Natural killer cell (primary cell): Measurements from ENCODE around the gene TSNAX. TPM values are rescaled to one million over a fixed set of nuclear protein-coding genes. Genes with fewer than 3 reads are reported as not detected.

ENCODE experiments used
- ATAC-seq, 3 donors: fragments of 150-1000 bp in 2 of 3; fragments of 200-7000 bp in 1 of 3; cut with Tn5 transposase; 1 replicate in 1 of 3; 2 replicates in 2 of 3; pipeline ENCODE4 v1.10.0; 2021; ENCODE audit warnings: mild to moderate bottlenecking in 2 of 3, moderate library complexity in 2 of 3
- DNase-seq, 2 donors: peaks; one replicate each; pipeline versions ENCODE4 v3.0.0 to v3.0.0-alpha.2; 2013 to 2021; ENCODE audit warnings: mixed read lengths in 1 of 2
- H3K27ac ChIP-seq: one replicate; pipeline ENCODE4 v1.5.1; 2013; ENCODE audit warnings: mild to moderate bottlenecking, low read length
- H3K27me3 ChIP-seq: one replicate; pipeline ENCODE4 v1.6.1; 2013; ENCODE audit warnings: low read length; ENCODE audit not compliant: control insufficient read depth, insufficient read depth
- H3K36me3 ChIP-seq: one replicate; pipeline ENCODE4 v1.6.1; 2013; ENCODE audit warnings: low read length; ENCODE audit not compliant: control insufficient read depth, insufficient read depth
- H3K4me1 ChIP-seq: one replicate; pipeline ENCODE4 v1.6.1; 2013; ENCODE audit warnings: low read length; ENCODE audit not compliant: control insufficient read depth, insufficient read depth
- H3K4me3 ChIP-seq: one replicate; pipeline ENCODE4 v1.5.1; 2013; ENCODE audit warnings: low read length
- H3K9me3 ChIP-seq: one replicate; pipeline ENCODE4 v1.6.1; 2013; ENCODE audit warnings: low read length; ENCODE audit not compliant: control insufficient read depth, insufficient read depth
- H3K27ac Mint-ChIP-seq, 2 donors: one replicate each; pipeline ENCODE4 v1.8.0; 2022; ENCODE audit warnings: mild to moderate bottlenecking in 2 of 2, mixed read lengths in 2 of 2, moderate library complexity in 1 of 2
- H3K27me3 Mint-ChIP-seq, 2 donors: one replicate each; pipeline ENCODE4 v1.8.0; 2022; ENCODE audit warnings: low read depth in 2 of 2, mixed read lengths in 2 of 2
- H3K36me3 Mint-ChIP-seq: one replicate; pipeline ENCODE4 v1.8.0; 2022; ENCODE audit warnings: mixed read lengths
- H3K4me1 Mint-ChIP-seq, 2 donors: one replicate each; pipeline ENCODE4 v1.8.0; 2022; ENCODE audit warnings: mixed read lengths in 2 of 2
- H3K4me3 Mint-ChIP-seq: one replicate; pipeline ENCODE4 v1.8.0; 2022; ENCODE audit warnings: mild to moderate bottlenecking, moderate library complexity, mixed read lengths
- H3K9me3 Mint-ChIP-seq, 2 donors: one replicate each; pipeline ENCODE4 v1.8.0; 2022; ENCODE audit warnings: mixed read lengths in 2 of 2
- CTCF ChIP-seq: fragments of 200-600 bp; IDR thresholded peaks from one replicate; pipeline ENCODE4 v1.8.0; 2022; ENCODE audit warnings: antibody characterized with exemption
- WGBS: methylation state at CpG from one replicate; pipeline ENCODE4 v1.1.7; 2013; ENCODE audit warnings: missing lambda C conversion rate; ENCODE audit not compliant: insufficient coverage; 5-methylcytosine and 5-hydroxymethylcytosine counted together
- intact Hi-C: fragments of 100-400 bp; cut with micrococcal nuclease; formaldehyde crosslinking; loops from one replicate; pipeline ENCODE4 v1.14.2; 2022
- total RNA-seq, 4 donors: library from RNA; stranded (reverse); fragments of 120-200 nt in 1 of 4; gene quantifications; one replicate each; pipeline versions ENCODE4 v1.2.3 to v1.2.4, GENCODE V29; 2013 to 2022

Gene TSNAX
- total RNA-seq, 3 donors from 2014 or later (not counting 1 experiment from before 2014, with no cell fraction given) = 35.6 to 49.3 (median 44.8) TPM

DNA sequence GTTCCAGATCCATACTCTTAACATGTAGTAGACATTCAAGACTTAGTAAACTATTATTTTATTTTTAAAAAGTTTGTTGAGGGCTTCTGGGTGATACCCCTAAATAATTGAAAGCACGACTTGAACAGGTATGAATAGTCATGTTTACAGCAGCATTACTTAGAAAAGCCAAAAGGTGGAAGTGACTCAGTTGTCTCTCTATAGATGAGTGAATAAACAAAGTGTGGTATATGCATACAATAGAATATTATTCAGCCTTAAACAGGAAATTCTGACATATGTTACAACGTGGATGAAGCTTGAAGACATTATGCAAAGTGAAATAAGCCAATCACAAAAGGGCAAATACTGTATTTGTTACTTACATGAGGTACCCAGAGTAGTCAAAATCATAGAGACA is 26.5 kb downstream of the TSNAX start:
- H3K4me1 ChIP-seq = no peaks in the 10 kb centered on the region
- Mint-ChIP-seq H3K4me1 (peaks cover 28 to 49% of the 10 kb centered on the region in 2 donors), H3K4me3 (no peak overlapping the region), H3K9me3 (no peaks in the 10 kb centered on the region), H3K27me3 (no peaks in the 10 kb centered on the region), H3K27ac (no peak overlapping the region), H3K36me3 (no peaks in the 10 kb centered on the region)
- no peak overlapping the region for H3K4me3 ChIP-seq
- intact Hi-C loops = loop anchor here (5.0 kb wide), 1 partner anchor 198 kb away; no protein-coding TSS in a partner anchor
- ATAC-seq (no peak), DNase-seq (no peak)
- H3K9me3 ChIP-seq = no peaks in the 10 kb centered on the region
- H3K27me3 ChIP-seq = no peaks in the 10 kb centered on the region
- WGBS = 82% methylated on average over 2 of the region's 2 CpGs
- peaks cover 11% of the 10 kb centered on the region for H3K36me3 ChIP-seq
- no peak for TF ChIP-seq CTCF
- no peak overlapping the region for H3K27ac ChIP-seq

DNA sequence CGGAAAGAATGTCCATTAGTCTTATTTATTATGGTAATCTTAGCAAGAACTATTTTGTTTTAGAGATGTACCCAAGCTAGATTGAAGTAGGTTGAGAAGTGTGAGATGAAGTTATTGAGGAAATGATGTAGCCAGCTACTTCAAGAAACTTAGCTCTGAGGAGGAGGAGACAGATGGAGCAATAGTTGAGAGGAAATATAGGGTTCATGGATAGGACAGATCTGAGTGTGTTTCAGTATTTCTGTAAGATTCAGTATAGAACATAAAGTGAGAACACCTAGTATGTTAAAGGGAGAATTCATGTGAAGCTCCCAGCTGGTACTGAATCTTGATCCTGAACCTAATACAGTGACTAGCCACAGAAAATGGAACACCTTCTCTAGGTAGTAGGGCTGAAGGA is 28.9 kb downstream of the TSNAX start:
- intact Hi-C loops = no loop called here
- DNase-seq = no peak
- Mint-ChIP-seq H3K9me3 (no peaks in the 10 kb centered on the region), H3K4me1 (peaks cover 19 to 40% of the 10 kb centered on the region in 2 donors), H3K27ac (peak overlapping the region in 1 of 2 donors; percentile 3), H3K36me3 (no peaks in the 10 kb centered on the region), H3K27me3 (no peaks in the 10 kb centered on the region), H3K4me3 (no peak overlapping the region)
- no peak for ATAC-seq
- H3K36me3 ChIP-seq = peaks cover 16% of the 10 kb centered on the region
- no peaks in the 10 kb centered on the region for H3K27me3 ChIP-seq
- no peak overlapping the region for H3K27ac ChIP-seq
- 96% methylated on average over 1 of the region's 1 CpG for WGBS
- TF ChIP-seq CTCF = no peak
- no peaks in the 10 kb centered on the region for H3K9me3 ChIP-seq
- no peak overlapping the region for H3K4me3 ChIP-seq
- H3K4me1 ChIP-seq = no peaks in the 10 kb centered on the region

DNA sequence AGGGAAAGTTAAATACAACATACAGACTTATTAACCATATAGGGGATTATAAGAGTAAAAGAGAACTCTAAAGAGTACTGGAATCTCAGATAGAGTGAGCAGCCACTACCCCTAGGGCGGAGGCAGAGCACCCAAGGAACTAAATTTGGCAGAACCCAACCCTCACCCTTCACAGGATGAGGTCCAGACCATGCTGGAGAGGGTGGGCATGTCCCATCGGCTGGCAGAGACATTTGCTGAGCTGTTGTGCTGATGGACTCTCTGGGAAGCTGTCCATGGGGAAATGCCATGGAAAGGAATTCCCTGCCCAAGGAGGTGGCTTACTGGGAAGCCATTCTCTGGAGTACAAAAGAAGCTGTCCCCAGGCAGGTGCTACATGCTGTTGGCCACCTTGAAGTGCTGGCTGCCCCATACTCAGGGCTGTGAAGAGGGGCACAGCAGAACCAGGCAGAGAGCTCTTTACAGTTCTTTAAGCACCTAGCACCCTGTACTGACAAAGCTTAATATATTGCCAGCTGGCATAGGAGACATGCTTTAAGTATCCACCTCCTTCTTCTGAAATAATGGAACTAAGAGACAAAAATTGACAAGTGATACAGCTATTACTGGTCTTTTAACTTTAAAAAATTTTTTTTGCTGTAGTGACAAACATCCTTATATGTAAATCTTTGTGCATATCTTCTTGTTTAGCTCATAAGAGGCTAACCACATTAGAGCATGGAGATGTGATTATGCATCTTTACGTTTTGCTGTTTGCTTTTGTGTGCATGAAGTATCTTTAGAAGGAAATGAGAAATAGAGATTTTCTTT is 29.6 kb downstream of the TSNAX start:
- H3K27ac ChIP-seq = no peak overlapping the region
- no peak overlapping the region for H3K4me3 Mint-ChIP-seq
- no peaks in the 10 kb centered on the region for H3K9me3 ChIP-seq
- no peak for TF ChIP-seq CTCF
- whole genome bisulfite sequencing = 94% methylated on average over 1 of the region's 3 CpGs
- intact Hi-C loops = no loop called here
- H3K27me3 Mint-ChIP-seq = no peaks in the 10 kb centered on the region
- no peaks in the 10 kb centered on the region for H3K4me1 ChIP-seq
- DNase-seq = no peak
- peaks cover 19 to 36% of the 10 kb centered on the region in 2 donors for H3K4me1 Mint-ChIP-seq
- H3K27me3 ChIP-seq = no peaks in the 10 kb centered on the region
- H3K9me3 Mint-ChIP-seq = no peaks in the 10 kb centered on the region
- H3K27ac Mint-ChIP-seq = no peak overlapping the region
- ATAC-seq = no peak
- no peaks in the 10 kb centered on the region for H3K36me3 Mint-ChIP-seq
- H3K4me3 ChIP-seq = no peak overlapping the region
- peaks cover 18% of the 10 kb centered on the region for H3K36me3 ChIP-seq
